OCI-M1 (cell line): ENCODE data around the gene TRPM3.
"Not testable (repeated sequence)": the region's sequence is repeated elsewhere in the genome, so short reads cannot be mapped to it uniquely, and the experiment has no call there.

Experiments
- DNase-seq: peaks from one replicate; lab custom pipeline; 2025; lab: John Stamatoyannopoulos, UW

The TRPM3 gene

DNA sequence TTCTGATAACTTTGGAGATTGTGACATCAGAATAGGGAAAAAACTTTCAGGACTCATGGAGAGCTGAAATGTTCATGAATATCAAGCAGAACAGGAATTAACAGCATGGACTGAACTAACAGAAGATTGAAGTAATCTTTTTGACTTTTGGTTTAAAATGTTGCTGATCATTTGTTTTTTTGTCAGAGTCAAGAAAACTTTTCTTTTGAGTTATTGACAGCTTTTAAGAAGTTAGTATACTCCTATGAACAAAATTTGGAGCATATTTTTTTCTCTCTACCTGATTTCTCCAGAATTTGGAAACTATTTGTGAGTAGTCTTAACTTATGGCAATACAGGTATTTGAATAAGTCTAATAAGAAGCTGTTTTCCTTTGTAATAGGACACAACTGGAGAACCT, 462.7 kb downstream of the TRPM3 start:
- DNase-seq: peak; percentile 10

DNA sequence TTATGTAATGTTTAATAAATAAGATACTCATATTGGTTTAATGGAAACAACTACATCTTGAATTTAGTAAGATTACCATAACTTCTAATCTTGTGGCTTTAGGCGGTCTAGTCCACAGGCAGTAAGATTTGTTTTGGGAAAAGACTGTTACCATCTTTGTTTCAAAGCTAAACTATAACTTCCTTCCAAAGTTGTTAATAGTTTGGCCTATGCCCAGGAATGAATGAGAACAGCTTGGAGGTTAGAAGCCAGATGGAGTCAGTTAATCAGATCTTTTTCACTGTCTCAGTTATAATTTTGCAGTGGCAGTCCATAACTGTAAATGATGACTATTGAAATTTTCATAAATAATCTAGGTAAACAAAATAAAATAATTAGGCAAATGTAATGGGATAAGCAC, 465.1 kb downstream of the TRPM3 start:
- DNase-seq: no peak

DNA sequence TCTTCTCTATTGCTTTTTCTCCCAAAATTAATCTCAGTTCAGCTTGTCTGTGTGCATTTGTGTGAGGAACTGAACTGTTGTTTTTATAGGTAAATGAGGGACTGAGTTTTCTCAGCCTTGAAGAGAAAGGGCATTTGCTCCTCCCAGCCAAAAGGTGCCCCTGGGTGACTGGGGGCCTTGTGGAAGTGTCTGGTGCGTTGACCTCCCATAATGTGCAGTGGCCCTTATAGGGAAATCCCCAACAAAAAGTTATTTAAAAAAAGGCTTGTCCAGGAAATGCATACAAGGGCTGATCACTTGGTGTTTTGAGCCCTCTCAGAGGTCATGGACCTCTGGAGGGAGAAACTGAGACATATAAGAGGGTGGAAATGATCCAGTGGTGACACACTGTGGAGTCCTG, 467.3 kb downstream of the TRPM3 start:
- DNase-seq: no peak

DNA sequence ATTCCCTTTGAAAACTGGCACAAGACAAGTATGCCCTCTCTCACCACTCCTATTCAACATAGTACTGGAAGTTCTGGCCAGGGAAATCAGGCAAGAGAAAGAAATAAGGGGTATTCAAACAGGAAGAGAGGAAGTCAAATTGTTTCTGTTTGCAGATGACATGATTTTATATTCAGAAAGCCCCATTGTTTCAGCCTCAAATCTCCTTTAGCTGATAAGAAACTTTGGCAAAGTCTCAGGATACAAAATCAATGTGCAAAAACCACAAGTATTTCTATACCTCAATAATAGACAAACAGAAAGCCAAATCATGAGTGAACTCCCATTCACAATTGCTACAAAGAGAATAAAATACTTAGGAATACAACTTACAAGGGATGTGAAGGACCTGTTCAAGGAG, 476.8 kb downstream of the TRPM3 start:
- DNase-seq: not testable (repeated sequence)

DNA sequence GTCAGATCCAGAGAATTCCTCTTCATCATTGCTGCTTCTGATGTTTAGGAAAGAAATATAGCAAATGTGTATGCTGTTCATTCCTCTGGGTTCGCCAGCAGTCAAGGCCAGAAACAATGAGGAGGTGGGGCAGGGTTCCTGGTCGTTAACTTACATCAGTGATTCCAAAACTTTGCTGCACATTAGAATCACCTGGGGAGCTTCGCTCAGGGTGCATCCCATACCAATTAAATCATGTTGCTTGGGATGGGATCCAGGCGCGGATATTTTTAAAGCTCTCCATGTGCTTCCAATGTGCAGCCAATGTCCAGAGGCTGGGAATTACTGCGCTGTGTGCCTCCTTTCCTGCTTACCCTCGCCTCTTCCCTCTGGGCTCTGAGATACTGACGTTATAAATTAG, 479.1 kb downstream of the TRPM3 start:
- no peak for DNase-seq

DNA sequence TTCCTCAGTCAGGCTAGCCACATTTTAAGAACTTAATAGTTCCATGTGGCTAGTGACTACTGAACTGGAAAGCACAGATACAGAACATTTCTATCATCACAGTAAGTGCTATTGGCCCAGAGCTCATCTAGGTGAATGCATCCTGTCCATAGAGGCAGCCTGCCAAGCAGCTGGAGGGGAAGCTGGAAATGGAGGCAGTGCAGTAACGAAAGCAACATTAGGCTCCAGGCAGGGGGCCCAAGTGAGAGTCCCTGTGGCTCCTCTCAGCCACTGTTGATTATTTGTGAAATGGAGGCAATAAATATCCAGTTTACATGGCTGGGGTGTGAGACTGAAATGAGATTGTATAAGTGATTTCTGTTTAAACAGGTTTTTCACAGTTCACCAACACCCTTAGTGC, 479.8 kb downstream of the TRPM3 start:
- no peak for DNase-seq

DNA sequence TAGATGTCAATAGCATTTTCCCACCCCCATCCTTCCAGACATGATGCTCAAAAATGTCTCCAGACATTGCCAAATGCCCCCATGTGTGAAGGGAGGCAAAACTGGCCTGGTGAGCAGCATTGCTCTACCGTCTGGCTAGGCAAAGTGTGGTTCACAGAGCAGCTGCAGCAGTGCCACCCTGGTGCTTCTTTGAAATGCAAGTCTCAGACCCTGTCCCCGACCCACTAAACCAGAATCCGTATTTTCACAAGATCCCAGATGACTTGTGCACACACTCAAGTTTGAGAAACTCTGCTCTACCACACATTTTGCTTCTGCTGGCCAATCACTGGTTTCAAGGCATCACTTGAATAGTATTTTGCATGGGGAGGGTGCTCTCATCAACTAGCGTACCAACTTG, 480.4 kb downstream of the TRPM3 start:
- no peak for DNase-seq

DNA sequence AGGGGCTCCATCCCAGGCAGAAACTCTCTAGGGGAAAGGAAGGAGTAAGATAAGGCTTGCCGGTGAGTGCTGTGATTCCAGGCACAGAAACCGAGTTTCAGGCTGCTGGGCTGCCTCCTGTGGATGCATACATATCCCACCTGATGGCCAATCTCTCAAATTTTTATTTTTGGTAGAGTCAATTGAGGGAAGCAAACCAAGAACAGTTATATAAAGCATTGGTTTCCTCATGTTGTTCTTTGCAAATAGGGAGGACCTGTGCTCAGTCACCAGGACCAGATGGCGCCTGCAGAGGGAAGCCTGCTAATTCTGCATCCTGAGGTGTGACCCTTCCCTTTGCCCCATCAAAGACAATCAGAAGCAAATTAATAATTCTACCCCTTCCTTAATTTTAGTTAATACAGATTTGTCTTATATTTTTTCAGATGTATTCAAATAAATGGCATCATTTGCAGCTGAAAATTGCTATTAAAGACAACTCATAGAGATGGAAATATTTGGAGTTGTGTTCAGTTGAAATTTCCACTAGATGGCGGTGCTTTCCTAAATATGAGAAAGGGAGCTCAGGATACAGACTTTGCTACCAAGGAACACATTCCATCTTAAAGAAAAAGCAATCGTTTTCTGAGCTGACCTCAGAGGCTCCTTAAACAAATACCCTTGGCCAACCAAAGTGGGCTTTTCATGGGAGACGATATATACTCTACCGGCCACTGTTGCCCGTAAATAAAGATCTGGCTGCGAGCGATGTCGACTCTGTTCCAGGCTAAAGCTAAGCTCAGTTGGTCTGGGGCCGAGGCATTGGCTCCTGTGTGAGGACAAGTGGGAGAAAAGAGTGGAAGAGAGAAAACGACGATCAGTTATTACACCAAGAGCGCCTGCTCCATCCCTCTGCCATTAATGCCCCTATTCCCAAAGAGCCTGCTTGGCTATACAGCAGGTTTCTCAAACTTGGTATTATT, 481.3 kb downstream of the TRPM3 start:
- peak; percentile 70 for DNase-seq

DNA sequence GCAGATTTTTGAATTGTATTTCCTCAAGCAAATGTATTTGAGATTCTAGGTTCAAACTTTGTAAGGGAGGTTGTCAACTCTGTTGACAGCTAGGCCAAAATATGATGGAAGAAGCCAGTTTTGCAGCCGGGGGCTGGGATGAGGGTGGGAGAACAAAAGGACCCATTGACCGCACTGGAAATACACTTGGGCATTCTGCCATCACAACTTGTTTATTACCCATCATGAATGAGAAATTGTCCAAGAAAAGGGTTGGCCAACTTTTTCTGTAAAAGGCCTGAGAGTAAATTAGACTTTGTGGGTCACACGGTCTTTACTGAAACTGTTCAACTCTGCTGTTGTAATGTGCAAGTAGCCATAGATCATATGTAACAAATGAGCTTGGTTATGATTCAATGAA, 485.6 kb downstream of the TRPM3 start:
- no peak for DNase-seq

DNA sequence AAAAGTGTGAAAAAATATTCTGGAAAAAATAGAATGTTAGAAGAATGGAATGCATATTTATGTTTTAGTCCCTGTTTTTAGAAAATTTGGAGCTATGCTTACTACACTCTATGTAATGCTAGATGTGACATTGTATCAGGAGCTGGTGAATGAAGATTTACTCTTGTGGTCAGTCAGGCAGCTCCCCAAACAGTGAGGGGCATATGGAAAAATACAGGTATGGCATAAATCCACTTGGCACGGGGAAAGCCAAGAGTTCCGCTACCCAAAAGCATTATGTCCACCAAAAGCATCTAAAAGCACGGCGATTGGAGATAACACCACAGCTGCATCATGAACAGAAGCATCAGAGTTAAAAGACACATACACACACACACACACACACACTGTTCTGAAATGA, 486.7 kb downstream of the TRPM3 start:
- DNase-seq: no peak

DNA sequence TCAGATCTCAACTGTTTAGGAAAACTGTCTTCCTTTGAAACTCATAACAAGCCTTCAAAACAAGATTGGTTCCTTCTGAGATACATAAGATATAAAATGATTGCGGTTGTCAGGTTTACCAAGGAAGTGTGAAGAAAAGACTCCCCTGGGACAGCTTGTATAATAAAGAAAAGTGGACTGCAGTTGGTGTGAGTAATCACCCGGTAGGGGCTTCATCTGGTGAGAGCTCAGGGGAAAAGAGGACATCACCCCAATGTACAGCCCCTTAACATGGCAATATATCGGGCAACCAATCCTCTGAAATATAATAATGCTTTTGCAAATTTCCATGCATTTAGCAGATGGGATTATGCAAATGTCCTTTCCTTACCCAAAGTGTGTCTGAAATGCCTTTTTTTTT, 490.4 kb downstream of the TRPM3 start:
- DNase-seq: no peak

DNA sequence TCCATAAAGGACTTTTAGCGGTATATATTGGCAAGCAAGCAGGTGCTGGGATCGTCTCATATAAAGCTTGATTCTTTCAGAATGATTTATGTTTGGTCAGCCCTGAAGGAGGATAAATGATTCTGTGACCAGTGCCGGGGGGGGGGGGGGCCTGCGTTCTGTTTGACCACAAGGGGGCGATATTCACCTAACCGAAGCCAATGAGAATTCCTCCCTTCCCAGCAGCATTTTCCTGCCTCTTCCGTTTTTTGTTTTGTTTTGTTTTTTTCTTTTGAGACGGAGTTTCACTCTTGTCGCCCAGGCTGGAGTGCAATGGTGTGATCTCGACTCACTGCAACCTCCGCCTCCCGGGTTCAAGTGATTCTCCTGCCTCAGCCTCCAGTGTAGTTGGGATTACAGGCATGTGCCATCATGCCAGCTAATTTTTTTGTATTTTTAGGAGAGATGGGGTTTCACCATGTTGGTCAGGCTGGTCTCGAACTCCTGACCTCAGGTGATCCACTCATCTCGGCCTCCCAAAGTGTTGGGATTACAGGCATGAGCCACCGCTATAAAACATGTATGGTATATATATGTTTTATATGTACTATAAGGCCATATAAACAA, 492.2 kb downstream of the TRPM3 start:
- DNase-seq: peak; percentile 59

DNA sequence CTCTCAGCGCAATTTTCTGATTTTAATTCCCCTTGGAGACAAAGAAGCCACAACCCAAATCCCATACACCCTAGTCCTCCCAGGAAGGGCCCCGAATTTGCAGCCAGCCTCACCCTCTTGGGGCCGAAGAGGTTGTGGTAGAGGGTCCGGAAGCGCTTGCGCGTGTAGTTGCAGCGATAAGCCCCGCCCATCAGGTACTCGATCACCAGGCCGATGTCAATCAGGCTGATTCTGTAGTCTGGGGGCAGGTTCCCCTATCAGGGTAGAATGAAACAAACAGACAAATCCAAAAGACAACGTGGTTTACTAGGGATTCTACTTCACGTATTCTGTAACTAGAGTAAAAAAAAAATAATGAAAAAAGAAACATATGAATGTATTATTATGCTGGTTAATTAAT, 496.3 kb downstream of the TRPM3 start:
- DNase-seq: no peak

DNA sequence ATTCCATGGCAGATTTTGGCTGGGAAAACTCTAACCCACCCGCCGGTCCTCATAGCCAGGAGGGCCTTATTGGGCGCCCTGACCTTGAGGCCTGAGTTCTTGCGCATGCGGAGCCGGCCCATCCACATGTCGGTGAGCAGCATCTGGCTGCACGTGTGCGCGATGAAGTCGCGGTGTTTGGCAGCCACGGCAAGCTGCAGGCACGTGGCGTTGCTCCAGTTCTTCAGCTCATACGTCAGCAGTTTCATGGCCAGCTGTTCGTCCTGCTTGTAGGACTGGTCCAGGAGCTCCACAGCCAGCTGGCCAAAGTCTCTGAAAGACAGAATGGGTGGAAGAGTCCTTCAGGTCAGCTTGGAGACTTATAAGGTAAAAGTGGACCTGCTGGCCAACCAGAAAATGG, 502.6 kb downstream of the TRPM3 start:
- no peak for DNase-seq

DNA sequence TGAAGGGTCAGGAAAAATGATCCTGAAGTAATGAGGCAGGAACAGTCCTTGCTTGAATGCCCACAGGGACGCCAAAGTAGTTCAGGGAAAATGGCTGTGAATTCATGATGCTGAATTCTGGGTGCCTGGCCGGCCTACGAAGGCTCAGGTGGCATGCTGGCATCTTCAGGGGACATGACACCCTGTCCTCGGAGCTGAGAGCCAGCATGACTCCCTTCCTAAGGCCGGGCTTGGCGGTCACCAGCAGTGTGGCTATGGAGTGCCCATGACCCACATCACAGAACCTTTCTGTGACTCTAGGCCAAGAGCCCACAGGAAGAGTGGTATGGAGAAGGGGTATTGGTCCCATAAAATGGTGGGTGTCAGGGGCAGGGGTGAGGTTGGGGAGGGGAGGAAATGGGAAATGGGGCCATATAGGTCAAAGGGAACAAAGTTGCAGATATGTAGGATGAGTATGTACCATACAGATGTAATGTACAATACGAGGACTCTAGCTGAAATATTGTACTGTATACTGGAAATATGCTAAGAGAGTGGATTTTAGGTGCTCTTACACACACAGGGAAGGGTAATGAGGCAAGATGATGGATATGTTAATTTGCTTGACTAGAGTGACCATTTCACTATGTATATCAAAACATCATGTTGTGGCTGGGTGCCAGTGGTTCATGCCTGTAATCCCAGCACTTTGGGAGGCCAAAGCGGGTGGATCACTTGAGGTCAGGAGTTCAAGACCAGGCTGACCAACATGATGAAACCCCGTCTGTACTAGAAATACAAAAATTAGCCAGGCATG, 504.2 kb downstream of the TRPM3 start:
- no peak for DNase-seq

DNA sequence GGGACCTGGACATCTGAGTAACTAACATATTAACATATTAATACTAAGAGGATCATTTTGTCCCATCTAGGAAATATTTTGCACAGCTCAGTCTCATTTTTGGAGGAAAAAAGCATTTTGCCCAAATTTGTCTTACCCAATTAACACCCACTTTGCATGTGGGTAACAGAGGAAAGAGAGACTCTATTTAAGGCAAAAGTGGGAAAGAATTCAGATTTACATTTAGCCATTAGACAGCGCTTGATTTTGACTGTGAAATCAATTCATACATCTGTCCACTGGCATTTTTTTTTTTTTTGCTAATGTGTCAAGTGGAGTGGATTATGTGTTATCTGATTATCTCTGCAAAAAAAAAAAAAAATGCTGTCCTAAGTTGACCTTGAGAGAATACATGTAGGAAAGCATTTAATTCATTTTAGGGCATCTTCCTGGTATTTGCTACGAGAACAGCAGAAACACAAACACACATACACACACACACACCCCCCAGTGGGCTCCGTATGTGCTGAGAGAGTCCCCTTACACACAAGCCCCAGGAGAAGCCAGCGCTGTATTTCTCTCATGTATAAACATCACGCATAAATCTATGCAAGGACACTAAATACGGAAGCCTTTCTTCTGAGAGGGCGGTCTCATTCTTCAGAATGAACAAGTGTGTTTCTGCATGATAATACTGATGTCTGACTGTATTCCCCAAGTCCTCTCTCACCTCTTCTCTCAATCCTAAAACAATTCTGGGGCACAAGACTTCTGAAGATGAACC, 505.0 kb downstream of the TRPM3 start:
- DNase-seq: no peak

DNA sequence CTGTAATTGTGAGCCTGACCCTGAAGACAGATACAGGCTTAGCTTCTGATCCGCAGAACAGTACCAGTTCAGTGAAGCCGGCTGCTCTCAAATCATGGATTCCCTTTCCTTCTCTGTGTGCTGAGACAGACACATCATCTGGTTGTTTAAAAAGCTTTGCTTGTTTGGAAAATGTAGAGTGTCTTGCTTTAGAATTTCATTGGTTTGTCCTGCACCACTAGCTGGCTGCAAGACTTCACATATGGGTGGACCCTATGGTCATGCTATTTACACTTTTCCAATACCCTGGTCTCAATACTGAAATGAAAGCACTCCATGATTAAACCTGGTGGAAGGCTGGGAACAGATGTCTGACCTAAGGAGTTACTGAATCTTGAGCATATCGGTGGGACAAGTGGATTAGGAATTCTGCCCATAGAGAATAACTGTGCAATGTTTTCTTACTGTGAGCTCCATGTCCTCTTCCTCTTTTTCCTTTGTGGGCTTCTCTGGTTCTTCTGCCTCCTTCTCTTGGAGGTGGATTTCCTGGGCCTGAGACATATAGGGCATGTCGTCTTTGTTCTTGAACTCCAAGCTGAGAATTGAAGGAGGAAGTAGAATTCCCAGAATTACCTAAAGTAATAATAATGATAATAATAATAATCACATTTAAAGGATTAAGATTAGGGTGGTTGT, 505.8 kb downstream of the TRPM3 start:
- DNase-seq: no peak

DNA sequence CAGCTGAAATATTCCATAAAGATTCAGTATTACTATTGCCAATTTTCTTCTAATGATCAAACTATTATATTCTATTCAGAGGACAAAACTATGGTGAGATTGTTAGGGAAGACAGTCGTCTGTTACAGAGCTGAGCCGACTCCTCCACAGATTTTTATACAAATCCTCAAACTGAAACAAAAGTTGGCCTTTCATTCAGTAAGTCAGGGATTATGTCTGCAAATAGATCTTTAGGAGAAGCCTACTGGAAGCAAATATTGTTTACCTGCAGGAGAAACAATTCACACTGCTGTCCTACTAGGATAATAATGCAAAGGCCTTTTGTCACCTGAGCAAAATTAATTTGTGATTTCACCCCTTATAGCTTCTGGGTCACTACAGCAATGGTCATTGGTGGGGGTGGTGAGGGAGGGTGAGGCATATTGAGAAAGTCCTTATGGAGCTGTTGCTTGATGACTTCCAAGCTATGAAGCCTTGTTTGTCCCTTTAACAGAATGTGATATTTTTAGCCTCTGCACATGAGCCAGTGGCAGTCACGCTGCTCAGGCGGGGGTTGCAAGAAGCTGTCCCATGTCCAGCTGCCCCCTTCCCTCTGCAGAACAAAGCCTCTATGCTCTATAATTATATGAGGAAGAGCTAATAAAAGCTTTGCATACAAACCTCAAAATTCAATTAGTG, 506.5 kb downstream of the TRPM3 start:
- no peak for DNase-seq

DNA sequence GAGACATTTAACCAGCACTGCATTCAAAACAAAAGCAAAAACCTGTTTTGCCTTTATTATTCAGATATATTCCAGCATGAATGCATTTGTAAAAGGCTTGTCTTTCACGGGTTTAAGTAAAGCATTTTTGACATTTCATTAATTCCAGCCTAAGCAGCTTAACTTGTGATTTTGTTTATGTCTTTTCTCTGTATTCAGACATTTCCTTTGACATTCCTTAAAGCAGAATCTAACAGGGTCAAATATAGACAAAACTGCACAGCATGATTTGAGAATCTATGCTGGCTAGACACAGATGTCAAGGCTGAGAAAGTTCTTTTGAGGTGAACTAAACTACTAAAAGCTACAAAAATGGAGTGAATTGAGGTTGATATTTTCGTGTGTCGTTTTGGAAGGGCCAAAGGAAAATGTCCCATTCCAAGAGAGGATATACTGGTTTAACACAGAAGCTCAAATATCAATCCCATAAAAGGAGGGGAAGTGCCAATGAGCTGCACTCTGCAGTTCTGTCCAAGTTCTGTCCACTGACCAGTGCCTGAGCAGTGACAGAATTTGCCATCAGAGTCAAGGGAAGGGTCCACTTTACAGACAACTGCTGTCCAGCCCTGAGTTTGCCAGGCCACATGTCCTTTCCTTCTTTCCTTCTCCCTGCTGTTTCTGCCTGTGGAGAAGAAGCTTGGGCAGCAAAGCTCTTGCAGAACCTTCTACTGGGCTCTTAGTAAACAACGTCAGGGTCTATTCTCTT, 508.2 kb downstream of the TRPM3 start:
- DNase-seq: no peak

DNA sequence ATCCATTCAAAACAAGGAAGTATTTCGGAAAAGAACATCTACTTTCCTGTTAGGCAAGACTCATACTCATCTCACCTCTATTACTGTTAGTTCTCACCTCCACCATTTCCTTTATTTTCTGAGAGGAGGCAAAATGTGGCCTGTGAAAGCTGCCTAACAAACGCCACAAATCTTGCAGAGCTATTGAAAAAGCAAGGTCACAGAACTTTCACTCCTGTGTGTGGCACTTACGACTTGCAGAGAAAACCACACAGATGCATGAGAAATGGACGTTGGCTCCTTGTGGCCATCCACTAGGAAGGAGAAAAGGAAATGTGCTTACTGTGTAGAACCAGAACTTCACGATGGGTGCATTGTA, 511.2 kb downstream of the TRPM3 start:
- no peak for DNase-seq
